ENCODE results near the gene AFAP1L1. TPM values are rescaled to one million over a fixed set of nuclear protein-coding genes. Genes with fewer than 3 reads are reported as not detected.

Gene AFAP1L1
- total and polyA plus RNA-seq, 2 of the 13 experiments (the other 11 are each of a cell fraction or from before 2014, with no cell fraction given), result 0.38 to 1.0 TPM

DNA sequence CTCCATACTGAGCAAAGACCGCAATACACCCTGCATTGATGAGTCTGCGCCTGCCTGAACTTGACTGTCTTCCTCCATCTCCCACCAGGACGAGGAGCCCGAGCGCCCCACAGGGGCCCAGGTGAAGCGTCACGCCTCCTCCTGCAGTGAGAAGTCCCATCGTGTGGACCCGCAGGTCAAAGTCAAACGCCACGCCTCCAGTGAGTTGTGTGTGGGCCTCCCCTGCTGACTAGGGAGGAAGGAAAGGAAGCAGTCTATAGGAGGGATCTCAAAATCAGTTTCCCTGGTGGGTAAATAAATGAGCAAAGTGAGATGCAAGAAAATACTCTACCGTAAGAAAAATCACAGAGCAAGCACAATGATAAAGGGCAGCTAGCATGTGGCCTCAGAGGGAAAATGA is 50.9 kb downstream of the AFAP1L1 start (continued):
- TF ChIP-seq, protein P1, sequence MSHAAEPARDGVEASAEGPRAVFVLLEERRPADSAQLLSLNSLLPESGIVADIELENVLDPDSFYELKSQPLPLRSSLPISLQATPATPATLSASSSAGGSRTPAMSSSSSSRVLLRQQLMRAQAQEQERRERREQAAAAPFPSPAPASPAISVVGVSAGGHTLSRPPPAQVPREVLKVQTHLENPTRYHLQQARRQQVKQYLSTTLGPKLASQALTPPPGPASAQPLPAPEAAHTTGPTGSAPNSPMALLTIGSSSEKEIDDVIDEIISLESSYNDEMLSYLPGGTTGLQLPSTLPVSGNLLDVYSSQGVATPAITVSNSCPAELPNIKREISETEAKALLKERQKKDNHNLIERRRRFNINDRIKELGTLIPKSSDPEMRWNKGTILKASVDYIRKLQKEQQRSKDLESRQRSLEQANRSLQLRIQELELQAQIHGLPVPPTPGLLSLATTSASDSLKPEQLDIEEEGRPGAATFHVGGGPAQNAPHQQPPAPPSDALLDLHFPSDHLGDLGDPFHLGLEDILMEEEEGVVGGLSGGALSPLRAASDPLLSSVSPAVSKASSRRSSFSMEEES (CRISPR knock-in tag; IDR thresholded peaks at IDR 0.05), result peak; percentile 22; the same call in 1 of the 2 replicates
- no peak for TF ChIP-seq ZMYM2 (CRISPR knock-in tag; IDR thresholded peaks at IDR 0.05)
- 0 out of 2 replicates have a peak, but pooled peaks have one; percentile 30 for TF ChIP-seq ZNF430 (CRISPR knock-in tag; IDR thresholded peaks at IDR 0.05)
- no peak for TF ChIP-seq GMEB1 (CRISPR knock-in tag; IDR thresholded peaks at IDR 0.05; ENCODE audit: borderline replicate concordance)
- no peak for TF ChIP-seq MAFK (conservative IDR thresholded peaks at IDR 0.05 in 1 of 2, IDR thresholded peaks at IDR 0.05 in 1 of 2; ENCODE audit: low read length in 2 of 2)
- TF ChIP-seq, protein P2, sequence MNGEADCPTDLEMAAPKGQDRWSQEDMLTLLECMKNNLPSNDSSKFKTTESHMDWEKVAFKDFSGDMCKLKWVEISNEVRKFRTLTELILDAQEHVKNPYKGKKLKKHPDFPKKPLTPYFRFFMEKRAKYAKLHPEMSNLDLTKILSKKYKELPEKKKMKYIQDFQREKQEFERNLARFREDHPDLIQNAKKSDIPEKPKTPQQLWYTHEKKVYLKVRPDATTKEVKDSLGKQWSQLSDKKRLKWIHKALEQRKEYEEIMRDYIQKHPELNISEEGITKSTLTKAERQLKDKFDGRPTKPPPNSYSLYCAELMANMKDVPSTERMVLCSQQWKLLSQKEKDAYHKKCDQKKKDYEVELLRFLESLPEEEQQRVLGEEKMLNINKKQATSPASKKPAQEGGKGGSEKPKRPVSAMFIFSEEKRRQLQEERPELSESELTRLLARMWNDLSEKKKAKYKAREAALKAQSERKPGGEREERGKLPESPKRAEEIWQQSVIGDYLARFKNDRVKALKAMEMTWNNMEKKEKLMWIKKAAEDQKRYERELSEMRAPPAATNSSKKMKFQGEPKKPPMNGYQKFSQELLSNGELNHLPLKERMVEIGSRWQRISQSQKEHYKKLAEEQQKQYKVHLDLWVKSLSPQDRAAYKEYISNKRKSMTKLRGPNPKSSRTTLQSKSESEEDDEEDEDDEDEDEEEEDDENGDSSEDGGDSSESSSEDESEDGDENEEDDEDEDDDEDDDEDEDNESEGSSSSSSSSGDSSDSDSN (CRISPR knock-in tag; IDR thresholded peaks at IDR 0.05), result no peak
- TF ChIP-seq NFIC (IDR thresholded peaks at IDR 0.05; ENCODE audit: low read length), result peak; percentile 43; the same call in 1 of the 2 replicates
- no peak for TF ChIP-seq ZBTB39 (CRISPR knock-in tag; IDR thresholded peaks at IDR 0.05)
- no peak for TF ChIP-seq ATM (IDR thresholded peaks at IDR 0.05; ENCODE audit: borderline replicate concordance)
- TF ChIP-seq SPEN (CRISPR knock-in tag; IDR thresholded peaks at IDR 0.05; ENCODE audit: low read depth), result peak; percentile 54; the same call in 1 of the 2 replicates
- TF ChIP-seq, protein P3, sequence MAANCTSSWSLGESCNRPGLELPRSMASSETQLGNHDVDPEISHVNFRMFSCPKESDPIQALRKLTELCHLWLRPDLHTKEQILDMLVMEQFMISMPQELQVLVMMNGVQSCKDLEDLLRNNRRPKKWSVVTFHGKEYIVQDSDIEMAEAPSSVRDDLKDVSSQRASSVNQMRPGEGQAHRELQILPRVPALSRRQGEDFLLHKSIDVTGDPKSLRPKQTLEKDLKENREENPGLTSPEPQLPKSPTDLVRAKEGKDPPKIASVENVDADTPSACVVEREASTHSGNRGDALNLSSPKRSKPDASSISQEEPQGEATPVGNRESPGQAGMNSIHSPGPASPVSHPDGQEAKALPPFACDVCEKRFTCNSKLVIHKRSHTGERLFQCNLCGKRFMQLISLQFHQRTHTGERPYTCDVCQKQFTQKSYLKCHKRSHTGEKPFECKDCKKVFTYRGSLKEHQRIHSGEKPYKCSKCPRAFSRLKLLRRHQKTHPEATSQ (CRISPR knock-in tag; IDR thresholded peaks at IDR 0.05; ENCODE audit: borderline replicate concordance), result no peak
- no peak for TF ChIP-seq ZNF792 (CRISPR knock-in tag; IDR thresholded peaks at IDR 0.05)
- TF ChIP-seq ZNF230 (CRISPR knock-in tag; IDR thresholded peaks at IDR 0.05), result no peak
- TF ChIP-seq GABPB1 (CRISPR knock-in tag; IDR thresholded peaks at IDR 0.05), result peak; percentile 31; the same call in 1 of the 2 replicates
- TF ChIP-seq KMT2A (CRISPR knock-in tag; IDR thresholded peaks at IDR 0.05), result 0 out of 2 replicates have a peak, but pooled peaks have one; percentile 33
- TF ChIP-seq RARA (CRISPR knock-in tag; IDR thresholded peaks at IDR 0.05), result 0 out of 2 replicates have a peak, but pooled peaks have one; percentile 29
- no peak for TF ChIP-seq ZBTB3 (CRISPR knock-in tag; IDR thresholded peaks at IDR 0.05; ENCODE audit: borderline replicate concordance, low read depth)
- peak; percentile 52 for TF ChIP-seq ZEB1 (IDR thresholded peaks at IDR 0.05; ENCODE audit: insufficient replicate concordance, low read depth)
- no peak for TF ChIP-seq ZNF446 (CRISPR knock-in tag; IDR thresholded peaks at IDR 0.05)
- no peak for TF ChIP-seq JUNB (CRISPR knock-in tag; IDR thresholded peaks at IDR 0.05; ENCODE audit: borderline replicate concordance)

Measured in HepG2 (cell line).